DND-41 (cell line): ENCODE measurements around the gene CCL2.

ENCODE experiments used
- ATAC-seq: fragments of 200-7000 bp; cut with Tn5 transposase; 3 replicates; pipeline ENCODE4 v1.9.1; 2021; ENCODE audit warnings: low read depth; ENCODE audit not compliant: insufficient read depth
- DNase-seq: peaks from one replicate; pipeline ENCODE4 v3.0.0-alpha.2; 2020
- H2AFZ ChIP-seq: 2 replicates; pipeline ENCODE4 v1.6.0; 2012; ENCODE audit warnings: low read depth, low read length
- H3K27ac ChIP-seq: 2 replicates; pipeline ENCODE4 v1.5.1; 2012; ENCODE audit warnings: low read length, inconsistent platforms
- H3K27me3 ChIP-seq: fragments of 200-600 bp; sonication (generic); 2 replicates; pipeline ENCODE4 v1.6.0; 2012; ENCODE audit warnings: low read length, mild to moderate bottlenecking, inconsistent platforms; ENCODE audit not compliant: insufficient read depth, poor library complexity
- H3K36me3 ChIP-seq: 2 replicates; pipeline ENCODE4 v1.5.1; 2012; ENCODE audit warnings: low read length, inconsistent platforms; ENCODE audit not compliant: insufficient read depth
- H3K4me1 ChIP-seq: 2 replicates; pipeline ENCODE4 v1.5.1; 2012; ENCODE audit warnings: mild to moderate bottlenecking, low read length; ENCODE audit not compliant: insufficient read depth
- H3K4me2 ChIP-seq: 2 replicates; pipeline ENCODE4 v1.6.0; 2012; ENCODE audit warnings: mild to moderate bottlenecking, moderate library complexity, low read length, inconsistent platforms; ENCODE audit not compliant: insufficient read depth
- H3K4me3 ChIP-seq, 2 experiments: fragments of 200-600 bp in 1 of 2; shearing (Covaris generic) in 1 of 2; 2 replicates each; pipeline ENCODE4 v1.5.1; 2012 to 2016; ENCODE audit warnings: inconsistent platforms in 2 of 2, low read length in 2 of 2, mild to moderate bottlenecking in 2 of 2, low read depth in 1 of 2, moderate library complexity in 1 of 2
- H3K79me2 ChIP-seq: 2 replicates; pipeline ENCODE4 v1.6.0; 2012; ENCODE audit warnings: low read length, inconsistent platforms; ENCODE audit not compliant: insufficient read depth
- H3K9ac ChIP-seq: 2 replicates; pipeline ENCODE4 v1.6.0; 2012; ENCODE audit warnings: low read depth, mild to moderate bottlenecking, inconsistent platforms, low read length, moderate library complexity
- H3K9me3 ChIP-seq: 2 replicates; pipeline ENCODE4 v1.5.1; 2012; ENCODE audit warnings: low read length, moderate library complexity, mild to moderate bottlenecking, inconsistent platforms; ENCODE audit not compliant: insufficient read depth, severe bottlenecking
- H4K20me1 ChIP-seq: 2 replicates; pipeline ENCODE4 v1.6.0; 2012; ENCODE audit warnings: low read length; ENCODE audit not compliant: insufficient read depth
- CTCF ChIP-seq: IDR thresholded peaks from 2 replicates; pipeline ENCODE4 v1.5.1; 2012; ENCODE audit warnings: borderline replicate concordance, low read length, moderate library complexity, mild to moderate bottlenecking; ENCODE audit not compliant: poor library complexity, severe bottlenecking; ENCODE audit errors: extremely low read depth
- EZH2 ChIP-seq: IDR thresholded peaks from 3 replicates; pipeline ENCODE4 v1.6.1; 2012; ENCODE audit warnings: borderline replicate concordance, low read depth, mild to moderate bottlenecking, moderate library complexity, low read length, inconsistent platforms; ENCODE audit not compliant: severe bottlenecking

The CCL2 gene

DNA sequence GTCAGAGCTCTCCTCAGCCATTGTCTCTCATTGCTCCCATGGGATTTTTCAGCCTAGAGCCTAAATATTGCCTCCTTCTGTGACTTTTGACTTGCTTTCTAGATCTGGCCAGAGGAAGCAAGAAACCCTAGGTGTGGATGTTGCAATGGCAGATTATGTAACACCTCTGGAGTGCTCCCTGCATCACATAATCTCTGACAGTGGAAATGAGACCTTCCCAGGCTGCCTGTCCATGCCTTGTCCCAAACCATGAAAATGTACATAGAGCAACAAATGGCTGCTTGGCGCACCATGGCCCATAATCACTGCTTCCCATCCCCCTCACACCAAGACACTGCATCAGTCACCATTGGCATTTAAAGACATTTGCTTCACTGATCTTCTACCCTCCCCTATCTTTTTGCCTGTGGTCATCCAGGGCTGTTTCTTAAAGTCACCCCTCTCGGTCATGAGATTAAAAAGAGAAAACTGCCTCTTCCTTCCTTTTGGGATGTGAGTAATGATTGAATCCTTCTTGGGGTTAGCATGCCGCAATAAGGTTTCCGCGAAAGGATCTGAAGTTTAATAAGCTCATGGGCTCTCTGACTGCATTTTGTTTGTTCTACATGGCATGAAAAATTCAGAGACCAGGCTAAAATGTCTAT lies 34.2 kb upstream of the CCL2 start:
- no peak for TF ChIP-seq CTCF
- no peak for TF ChIP-seq EZH2
- no peak for ATAC-seq
- peaks cover 6% of the 10 kb centered on the region for H3K27me3 ChIP-seq

DNA sequence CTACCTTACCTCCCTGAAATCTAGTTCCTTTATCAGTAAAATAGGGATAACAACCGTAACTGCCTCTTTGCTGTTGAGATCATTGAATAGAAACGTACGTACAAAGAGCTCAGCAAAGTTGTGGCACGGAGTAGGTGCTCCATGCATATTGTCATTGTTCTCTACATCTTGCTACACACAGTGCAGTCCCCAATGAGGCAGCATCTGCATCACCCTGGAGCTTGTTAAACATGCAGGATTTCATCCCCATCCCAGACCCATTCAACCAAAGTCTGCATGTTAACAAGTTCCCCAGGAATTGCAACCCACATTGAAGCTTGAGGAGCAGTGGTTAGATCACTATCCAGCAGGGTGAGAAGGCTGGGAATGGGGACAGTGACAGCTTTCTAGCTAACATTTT lies 33.7 kb upstream of the CCL2 start:
- TF ChIP-seq CTCF (no peak), EZH2 (no peak)
- H3K9ac ChIP-seq = no peak overlapping the region

More for the DNA sequence above, 34.2 kb upstream of the CCL2 start:
- no peak overlapping the region for H3K9ac ChIP-seq
- no peaks in the 10 kb centered on the region for H4K20me1 ChIP-seq
- H3K4me3 ChIP-seq = no peak overlapping the region
- peaks cover 10% of the 10 kb centered on the region; the same call in 1 of the 2 replicates for H3K4me1 ChIP-seq
- no peak overlapping the region for H3K27ac ChIP-seq
- H3K79me2 ChIP-seq = no peaks in the 10 kb centered on the region
- H2AFZ ChIP-seq = no peak overlapping the region
- no peak for DNase-seq
- no peaks in the 10 kb centered on the region for H3K9me3 ChIP-seq
- H3K36me3 ChIP-seq = no peaks in the 10 kb centered on the region
- no peak overlapping the region for H3K4me2 ChIP-seq

GRCh38 chr17:34222722-34223497 lies 32.2 kb upstream of the CCL2 start:
- Histone ChIP-seq H3K4me2 (no peak overlapping the region), H3K27ac (no peak overlapping the region), H3K4me3 (no peak overlapping the region)

More for the DNA sequence above, 33.7 kb upstream of the CCL2 start:
- Histone ChIP-seq H3K27ac (no peak overlapping the region), H4K20me1 (no peaks in the 10 kb centered on the region), H3K36me3 (no peaks in the 10 kb centered on the region), H3K9me3 (no peaks in the 10 kb centered on the region), H3K79me2 (no peaks in the 10 kb centered on the region), H2AFZ (no peak overlapping the region), H3K4me1 (peaks cover 7% of the 10 kb centered on the region; the same call in 1 of the 2 replicates), H3K4me3 (no peak overlapping the region), H3K4me2 (no peak overlapping the region), H3K27me3 (peaks cover 6% of the 10 kb centered on the region)
- no peak for DNase-seq
- ATAC-seq = no peak

More at GRCh38 chr17:34222722-34223497, 32.2 kb upstream of the CCL2 start:
- Histone ChIP-seq H2AFZ (no peak overlapping the region), H3K9me3 (no peaks in the 10 kb centered on the region), H3K79me2 (no peaks in the 10 kb centered on the region), H3K9ac (no peak overlapping the region), H3K36me3 (no peaks in the 10 kb centered on the region), H3K27me3 (peaks cover 6% of the 10 kb centered on the region), H4K20me1 (no peaks in the 10 kb centered on the region), H3K4me1 (no peaks in the 10 kb centered on the region)
- TF ChIP-seq EZH2 = no peak
- no peak for TF ChIP-seq CTCF
- no peak for ATAC-seq
- DNase-seq = no peak
